GM23338 (cell line): ENCODE results near the gene ACOT11.

Source experiments
- CREB1 ChIP-seq: fragments of 250-450 bp; sonication (Bioruptor Pico); IDR thresholded peaks from 2 replicates; pipeline ENCODE4 v1.5.0; 2020; ENCODE audit warnings: low read depth, mild to moderate bottlenecking, moderate library complexity
- CTCF ChIP-seq, 2 experiments: fragments of 200-600 bp in 1 of 2; sonication (generic) in 1 of 2; conservative IDR thresholded peaks; 2 replicates each; pipeline versions ENCODE4 v1.5.1 to v1.6.1; 2016 to 2017; ENCODE audit warnings: antibody characterized with exemption in 2 of 2, low read depth in 2 of 2, mild to moderate bottlenecking in 2 of 2, moderate library complexity in 1 of 2
- EZH2 ChIP-seq: fragments of 200-600 bp; sonication (generic); IDR thresholded peaks from one replicate; pipeline ENCODE4 v1.8.0; 2017; ENCODE audit warnings: antibody characterized with exemption, mild to moderate bottlenecking, low read depth; ENCODE audit not compliant: unreplicated experiment
- EZH2phosphoT487 ChIP-seq: fragments of 200-600 bp; sonication (generic); IDR thresholded peaks from one replicate; pipeline ENCODE4 v1.8.1; 2018; ENCODE audit warnings: antibody characterized with exemption; ENCODE audit not compliant: unreplicated experiment
- NANOG ChIP-seq: IDR thresholded peaks from 2 replicates; pipeline ENCODE4 v1.6.1; 2016; ENCODE audit warnings: antibody characterized with exemption, borderline replicate concordance
- POLR2AphosphoS5 ChIP-seq: IDR thresholded peaks from 2 replicates; pipeline ENCODE4 v1.6.1; 2016; ENCODE audit warnings: antibody characterized with exemption, low read depth
- REST ChIP-seq: IDR thresholded peaks from one replicate; pipeline ENCODE4 v1.6.1; 2018; ENCODE audit warnings: antibody characterized with exemption; ENCODE audit not compliant: unreplicated experiment

GRCh38 chr1:54640361-54640760 is 92.3 kb downstream of the ACOT11 start:
- TF ChIP-seq CTCF (conservative IDR thresholded peaks at IDR 0.05; ENCODE audit: low read depth in 2 of 2): no peak
- no peak for TF ChIP-seq POLR2AphosphoS5
- TF ChIP-seq EZH2: no peak
- no peak for TF ChIP-seq NANOG
- TF ChIP-seq CREB1: no peak
- TF ChIP-seq REST: no peak
- TF ChIP-seq EZH2phosphoT487: no peak
